ENCODE results near the gene GATA6.
"Not testable (repeated sequence)": the region's sequence is repeated elsewhere in the genome, so short reads cannot be mapped to it uniquely, and the experiment has no call there.

- not testable (repeated sequence) for TF ChIP-seq CTCF (IDR thresholded peaks at IDR 0.05 in 4 of 5, conservative IDR thresholded peaks at IDR 0.05 in 1 of 5); POLR2A (IDR thresholded peaks at IDR 0.05)
These were observed 51.2 kb downstream of the GATA6 start for GRCh38 chr18:22220585-22220984.
